GM12874 (cell line): ENCODE data around the gene ALG6.

Source experiments
- CTCF ChIP-seq: IDR thresholded peaks from 2 replicates; pipeline ENCODE4 v1.5.1; 2011; ENCODE audit warnings: low read depth, mild to moderate bottlenecking, control low read depth, low read length, moderate library complexity; ENCODE audit not compliant: insufficient read depth

Gene ALG6

GRCh38 chr1:63487336-63488065 lies 120.1 kb downstream of the ALG6 start:
- no peak for TF ChIP-seq CTCF
